ENCODE measurements around the gene HLA-F. TPM values are rescaled to one million over a fixed set of nuclear protein-coding genes. Genes with fewer than 3 reads are reported as not detected.

Gene HLA-F
- total RNA-seq, 1 donor from 2014 or later, result 32.6 TPM

GRCh38 chr6:29720863-29721262, 2.4 kb upstream of the HLA-F start:
- DNase-seq (ENCODE audit: missing footprints), result no peak
- no peak for ATAC-seq
- intact Hi-C loops (cut with DNase I), result no loop called here

- ATAC-seq (peak; percentile 57), DNase-seq (ENCODE audit: missing footprints) (peak; percentile 77)
- intact Hi-C loops (cut with DNase I), result no loop called here
Observed at GRCh38 chr6:29723666-29724588, 693 bp downstream of the HLA-F start.

DNA sequence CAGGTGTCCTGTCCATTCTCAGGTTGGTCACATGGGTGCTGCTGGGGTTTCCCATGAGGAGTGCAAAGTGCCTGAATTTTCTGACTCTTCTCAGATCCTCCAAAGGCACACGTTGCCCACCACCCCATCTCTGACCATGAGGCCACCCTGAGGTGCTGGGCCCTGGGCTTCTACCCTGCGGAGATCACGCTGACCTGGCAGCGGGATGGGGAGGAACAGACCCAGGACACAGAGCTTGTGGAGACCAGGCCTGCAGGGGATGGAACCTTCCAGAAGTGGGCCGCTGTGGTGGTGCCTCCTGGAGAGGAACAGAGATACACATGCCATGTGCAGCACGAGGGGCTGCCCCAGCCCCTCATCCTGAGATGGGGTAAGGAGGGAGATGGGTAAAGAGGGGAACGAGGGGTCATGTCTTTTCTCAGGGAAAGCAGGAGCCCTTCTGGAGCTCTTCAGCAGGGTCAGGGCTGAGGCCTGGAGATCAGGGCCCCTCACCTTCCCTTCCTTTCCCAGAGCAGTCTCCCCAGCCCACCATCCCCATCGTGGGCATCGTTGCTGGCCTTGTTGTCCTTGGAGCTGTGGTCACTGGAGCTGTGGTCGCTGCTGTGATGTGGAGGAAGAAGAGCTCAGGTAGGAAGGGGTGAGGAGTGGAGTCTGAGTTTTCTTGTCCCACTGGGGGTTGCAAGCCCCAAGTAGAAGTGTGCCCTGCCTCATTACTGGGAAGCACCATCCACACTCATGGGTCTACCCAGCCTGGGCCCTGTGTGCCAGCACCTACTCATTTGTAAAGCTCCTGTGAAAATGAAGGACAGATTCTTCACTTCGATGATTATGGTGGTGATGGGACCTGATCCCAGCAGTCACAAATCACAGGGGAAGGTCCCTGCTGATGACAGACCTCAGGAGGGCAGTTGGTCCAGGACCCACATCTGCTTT, 2.0 kb downstream of the HLA-F start:
- DNase-seq (ENCODE audit: missing footprints), result no peak
- ATAC-seq, result no peak
- intact Hi-C loops (cut with DNase I), result no loop called here

GRCh38 chr6:29726001-29726400, 2.8 kb downstream of the HLA-F start:
- intact Hi-C loops (cut with DNase I), result no loop called here
- DNase-seq (ENCODE audit: missing footprints) (no peak), ATAC-seq (no peak)

- DNase-seq (ENCODE audit: missing footprints) (no peak), ATAC-seq (no peak)
- intact Hi-C loops (cut with DNase I), result no loop called here
Observed at GRCh38 chr6:29726571-29727194, 3.4 kb downstream of the HLA-F start.

DNA sequence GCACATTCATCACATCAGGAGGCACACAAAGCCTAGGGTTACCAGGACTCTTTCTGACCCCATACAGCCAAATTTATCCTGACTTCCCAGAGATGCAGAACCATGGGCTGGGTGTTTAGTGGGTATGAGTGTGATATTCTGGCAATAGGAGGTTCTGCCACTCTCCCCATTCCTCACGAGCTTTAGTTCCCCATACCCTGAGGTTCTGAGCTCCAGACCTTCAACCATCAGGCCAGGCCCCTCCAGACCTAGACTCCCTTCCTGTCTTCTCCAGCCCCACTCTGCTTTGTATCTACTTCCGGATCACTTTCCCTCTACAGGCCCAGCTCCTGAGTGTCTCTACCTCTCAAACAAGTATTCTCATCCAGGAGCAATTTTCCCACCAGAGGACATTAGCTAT, 4.4 kb downstream of the HLA-F start:
- intact Hi-C loops (cut with DNase I), result no loop called here
- DNase-seq (ENCODE audit: missing footprints) (no peak), ATAC-seq (no peak)

GRCh38 chr6:29728173-29728874, 5.1 kb downstream of the HLA-F start:
- intact Hi-C loops (cut with DNase I), result no loop called here
- ATAC-seq, result no peak

GRCh38 chr6:29728875-29729270, 5.6 kb downstream of the HLA-F start:
- DNase-seq (ENCODE audit: missing footprints) (no peak), ATAC-seq (no peak)
- intact Hi-C loops (cut with DNase I), result no loop called here

More at GRCh38 chr6:29728173-29728874, 5.1 kb downstream of the HLA-F start:
- DNase-seq (ENCODE audit: missing footprints), result no peak

GRCh38 chr6:29729774-29730328, 6.6 kb downstream of the HLA-F start:
- DNase-seq (ENCODE audit: missing footprints) (no peak), ATAC-seq (no peak)
- intact Hi-C loops (cut with DNase I), result no loop called here

GRCh38 chr6:29730575-29731126, 7.4 kb downstream of the HLA-F start:
- intact Hi-C loops (cut with DNase I), result no loop called here
- DNase-seq (ENCODE audit: missing footprints), result no peak
- no peak for ATAC-seq

DNA sequence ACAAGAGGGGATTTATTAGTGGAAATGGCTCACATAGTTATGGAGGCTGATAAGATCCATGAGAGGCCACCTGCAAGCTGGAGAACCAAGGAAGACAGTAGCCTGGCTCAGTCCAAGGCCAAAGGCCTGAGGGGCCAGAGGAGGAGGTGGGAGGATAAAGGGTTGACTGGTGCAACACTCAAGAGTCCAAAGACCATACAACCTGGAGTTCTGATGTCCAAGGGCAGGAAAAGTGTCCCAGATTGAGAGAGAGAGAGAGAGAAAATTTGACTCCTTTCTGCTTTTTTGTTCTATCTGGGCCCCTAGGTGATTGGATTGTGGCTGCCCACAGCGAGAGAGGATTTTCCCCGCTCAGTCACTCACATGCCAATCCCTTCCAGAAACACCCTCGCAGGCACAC, 8.0 kb downstream of the HLA-F start:
- intact Hi-C loops (cut with DNase I), result no loop called here
- DNase-seq (ENCODE audit: missing footprints), result no peak
- ATAC-seq, result no peak

DNA sequence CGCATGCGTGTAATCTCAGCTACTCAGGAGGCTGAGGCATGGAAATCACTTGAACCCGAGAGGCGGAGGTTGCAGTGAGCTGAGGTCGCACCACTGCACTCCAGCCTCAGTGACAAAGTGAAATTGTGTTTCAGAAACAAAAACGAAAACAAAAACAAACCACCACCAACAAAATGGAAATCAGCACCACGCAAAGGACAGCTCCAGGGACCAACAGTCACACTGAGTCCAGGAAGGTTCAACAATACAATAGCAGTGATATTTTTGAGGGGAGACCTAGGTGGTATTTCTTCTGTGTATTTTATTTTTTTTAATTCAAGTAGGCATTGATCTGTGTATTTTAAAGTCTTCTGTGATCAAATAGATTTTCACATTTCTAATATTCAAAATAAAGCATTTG, 9.8 kb downstream of the HLA-F start:
- DNase-seq (ENCODE audit: missing footprints) (no peak), ATAC-seq (no peak)
- intact Hi-C loops (cut with DNase I), result no loop called here

- DNase-seq (ENCODE audit: missing footprints) (no peak), ATAC-seq (no peak)
- intact Hi-C loops (cut with DNase I), result no loop called here
Observed at GRCh38 chr6:29734046-29735018, 11.1 kb downstream of the HLA-F start.

- intact Hi-C loops (cut with DNase I), result loop anchor here (2.0 kb wide), 1 partner anchor 56 kb away; no protein-coding TSS in a partner anchor
- DNase-seq (ENCODE audit: missing footprints), result no peak
- ATAC-seq, result peak; percentile 59
Observed at GRCh38 chr6:29736563-29736962, 13.3 kb downstream of the HLA-F start.

DNA sequence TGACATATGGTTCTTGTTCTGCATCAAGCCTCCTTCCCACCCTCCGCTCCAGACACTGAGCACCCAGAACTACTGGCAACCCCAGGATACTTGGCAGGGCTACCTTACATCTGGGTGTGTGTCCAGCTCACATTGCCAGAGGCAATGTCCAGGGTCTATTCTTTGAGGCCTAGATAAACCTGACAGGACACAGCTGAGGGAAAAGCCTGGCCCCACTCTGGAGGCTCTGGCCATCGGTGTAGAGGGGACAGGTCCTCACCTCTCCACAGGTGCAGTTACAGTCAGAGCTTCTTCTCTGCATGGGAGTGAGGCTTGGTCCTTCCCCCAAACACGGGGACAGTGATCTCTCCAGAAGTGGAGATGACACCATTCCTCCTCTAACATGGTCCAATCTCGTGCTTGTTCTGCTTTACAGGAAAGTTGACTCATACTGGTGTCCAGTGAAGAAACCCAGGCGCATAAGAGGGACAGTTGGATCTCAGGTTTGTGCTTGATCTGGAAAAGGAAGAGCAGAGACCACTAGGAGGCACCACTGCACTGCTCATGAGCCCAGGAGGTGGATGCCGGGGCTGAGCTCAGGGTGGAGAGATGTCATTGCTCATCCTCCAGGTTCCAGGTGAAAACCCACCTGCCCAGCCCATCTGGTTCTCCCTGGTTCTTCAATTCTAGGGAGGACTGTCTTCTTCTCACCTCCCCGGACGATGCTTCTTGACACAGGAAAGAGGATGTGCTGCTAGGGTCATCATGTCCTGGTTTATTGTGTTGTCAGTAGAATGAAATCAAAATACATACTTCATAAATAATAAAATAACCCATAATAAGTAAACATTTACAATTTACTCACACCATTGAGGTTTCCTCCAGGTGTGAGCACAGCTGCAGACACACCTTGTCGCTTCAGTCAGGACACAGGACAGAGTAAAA, 14.7 kb downstream of the HLA-F start:
- DNase-seq (ENCODE audit: missing footprints) (no peak), ATAC-seq (peak; percentile 75)
- intact Hi-C loops (cut with DNase I), result loop anchor here (1.0 to 2.0 kb wide), 3 partner anchors 15 to 97 kb away; no protein-coding TSS in a partner anchor

All from Right ventricle myocardium inferior (tissue), 1 donor.